Measurements from ENCODE around the gene ZFP69B.
A peak's percentile ranks its signal among the peaks of the same experiment; 100 is the strongest.

ZFP69B gene

DNA sequence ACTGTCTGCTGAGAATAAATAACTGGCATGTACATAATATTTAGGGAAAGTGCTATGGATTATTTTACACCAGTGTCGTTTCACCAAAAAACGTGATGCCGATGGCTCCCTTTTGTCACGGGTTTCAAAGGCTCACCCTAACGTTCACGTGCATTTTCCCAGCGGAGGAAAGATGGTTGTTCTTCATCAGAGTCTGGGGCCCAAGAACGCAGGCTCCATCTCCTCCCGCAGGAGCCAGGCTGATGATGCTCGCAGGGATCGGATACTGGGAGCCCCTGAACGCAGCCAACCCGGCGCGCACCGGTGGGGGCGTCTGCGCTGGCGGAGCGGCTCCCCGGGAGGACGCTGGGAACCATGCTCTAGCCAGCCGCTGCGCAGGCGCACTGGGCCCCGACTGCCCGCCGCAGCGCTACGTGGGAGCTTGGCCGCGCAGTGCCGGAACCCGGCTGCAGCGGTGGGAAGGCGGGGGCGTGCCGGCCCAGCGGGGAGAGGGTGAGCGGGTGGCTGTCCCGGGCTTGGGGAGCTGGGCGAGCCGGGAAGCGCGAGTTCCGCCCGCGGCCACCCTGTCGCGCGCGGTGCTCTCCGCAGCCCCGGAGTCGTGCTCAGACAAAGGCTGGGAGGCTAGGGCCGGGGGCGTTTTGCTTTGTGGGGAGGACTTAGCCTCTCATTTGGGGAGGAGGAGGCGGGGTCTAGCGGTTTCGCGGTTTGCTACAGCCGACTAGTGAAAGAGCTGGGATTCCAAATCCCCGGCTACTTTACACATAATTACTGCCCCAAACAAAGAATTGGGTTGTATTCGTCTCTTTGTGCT, at the start of gene ZFP69B:
Gene ZFP69B (plus strand): TSS at position 793 of the 811 bp plus-strand sequence. CDS start 486 bp downstream, outside the sequence.
- peak; percentile 63 to 85 for DNase-seq

DNA sequence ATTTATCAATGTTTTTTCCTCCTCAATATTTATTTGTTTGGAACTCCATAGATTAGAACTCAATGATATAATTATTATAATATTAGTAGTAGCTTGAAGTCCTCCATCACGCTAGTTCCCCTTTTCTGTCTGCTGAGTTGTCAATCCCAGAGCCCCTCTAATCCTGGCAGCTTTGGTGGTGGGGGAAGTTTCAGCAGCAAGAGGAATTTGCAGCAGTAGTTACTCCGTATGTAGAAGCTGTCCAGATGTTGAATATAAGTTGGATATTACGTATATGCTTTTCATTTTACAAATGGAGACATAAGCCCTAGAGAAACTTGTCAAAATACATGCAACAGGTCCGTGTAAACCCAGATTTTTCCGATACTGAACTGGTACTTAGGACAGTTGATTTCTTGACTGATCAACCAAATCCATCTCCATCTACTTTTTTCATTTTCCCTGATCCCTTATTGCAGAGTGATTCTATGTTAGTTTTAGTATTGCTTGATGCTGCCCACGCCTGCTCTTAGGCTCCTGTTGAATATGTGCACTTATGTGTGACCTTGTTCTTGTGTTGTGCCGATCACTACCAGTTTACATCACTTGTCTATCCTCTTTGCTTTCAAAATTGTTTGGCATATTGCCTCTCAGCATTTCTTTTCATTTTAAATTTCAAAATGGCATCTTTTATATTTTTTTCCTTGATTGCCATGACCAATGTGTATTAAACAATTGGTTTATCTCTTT, 48.6 kb upstream of the ZFP69B start:
- DNase-seq: peak; percentile 33 to 34

DNA sequence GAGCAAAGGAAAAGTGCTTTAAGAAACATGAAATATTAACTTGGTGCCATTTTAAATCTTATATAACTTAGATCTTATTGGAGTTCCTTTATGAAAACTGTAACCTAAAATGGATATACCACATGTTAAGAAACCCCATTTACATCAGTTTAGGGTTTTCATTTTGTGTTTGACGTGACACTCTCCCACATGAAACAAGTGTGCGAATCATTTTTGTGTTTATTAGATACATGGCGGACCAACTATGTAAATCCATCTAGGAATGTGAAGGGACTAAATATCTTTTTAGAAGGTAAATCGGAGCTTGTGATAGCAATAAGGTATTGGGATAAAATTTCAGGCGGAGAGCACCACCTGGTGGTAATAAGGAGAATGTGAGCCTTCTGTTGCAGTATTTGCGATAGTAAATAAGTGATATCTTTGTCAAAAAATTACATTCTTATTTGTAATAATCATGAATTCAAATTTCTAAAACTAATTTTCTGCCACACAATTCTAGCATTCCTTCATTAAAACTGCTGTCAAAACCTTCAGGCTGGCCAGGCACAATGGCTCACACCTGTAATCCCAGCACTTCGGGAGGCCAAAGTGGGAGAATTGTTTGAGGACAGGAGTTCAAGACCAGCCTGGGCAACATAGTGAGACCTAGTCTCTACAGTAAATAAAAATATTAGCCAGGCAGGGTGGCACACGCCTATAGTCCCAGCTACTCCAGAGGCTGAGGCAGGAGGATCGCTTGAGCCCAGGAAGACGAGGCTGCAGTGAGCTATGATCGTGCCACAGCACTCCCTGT, 45.4 kb upstream of the ZFP69B start:
- peak; percentile 76 to 81 for DNase-seq

DNA sequence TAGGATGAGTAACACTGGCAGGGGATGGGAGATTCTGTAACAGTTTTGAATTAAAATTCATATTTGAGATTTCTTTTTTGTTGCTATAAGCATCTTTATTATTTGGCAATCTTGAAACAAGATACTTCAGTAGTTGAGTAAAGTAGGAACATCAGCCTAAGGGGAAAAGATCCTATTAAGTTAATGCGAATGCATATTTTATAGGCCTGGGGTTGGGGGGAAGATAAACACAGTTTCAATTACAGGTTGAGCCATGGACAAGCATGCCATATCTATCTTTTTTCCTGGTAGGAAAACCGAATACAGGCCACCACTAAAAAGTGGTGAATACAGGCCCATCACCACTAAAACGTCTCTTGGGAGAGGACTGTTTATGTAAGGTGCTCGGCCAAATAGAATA, 44.5 kb upstream of the ZFP69B start:
- DNase-seq: no peak

DNA sequence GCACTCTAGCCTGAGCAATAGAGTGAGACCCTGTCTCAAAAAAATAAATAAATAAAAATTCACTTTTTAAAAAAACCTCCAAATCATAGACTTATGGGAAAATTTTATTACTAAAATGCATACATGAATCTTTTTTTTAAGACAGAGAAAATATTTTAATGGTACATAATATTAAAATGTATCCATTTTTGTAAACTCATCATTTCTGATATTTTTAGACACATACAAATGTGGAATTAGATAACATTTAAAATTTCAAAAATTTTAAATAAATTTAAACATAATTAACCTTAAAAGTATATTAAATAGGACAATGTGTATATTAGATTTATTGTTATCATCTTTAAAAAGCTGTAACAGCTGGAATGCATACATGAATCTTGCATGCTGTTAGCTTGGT, 42.8 kb upstream of the ZFP69B start:
- no peak for DNase-seq

DNA sequence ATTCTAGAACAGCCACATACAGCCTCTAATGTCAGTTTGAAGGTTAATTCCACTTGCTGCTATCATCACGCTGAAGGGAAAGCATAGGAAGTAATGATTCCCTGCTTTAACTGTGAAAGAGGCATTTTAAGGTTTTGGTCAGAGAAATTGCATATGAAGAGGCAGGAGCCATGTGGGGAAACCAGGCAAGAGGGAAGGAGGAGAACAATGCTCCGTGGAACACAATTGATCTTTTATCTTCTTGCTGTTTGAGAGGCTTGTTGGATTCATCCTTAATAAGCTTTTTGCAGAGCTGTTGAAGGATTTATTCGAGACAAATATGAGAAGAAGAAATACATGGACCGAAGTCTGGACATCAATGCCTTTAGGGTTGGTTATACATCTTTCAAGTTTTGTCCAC, 40.8 kb upstream of the ZFP69B start:
- DNase-seq: no peak

DNA sequence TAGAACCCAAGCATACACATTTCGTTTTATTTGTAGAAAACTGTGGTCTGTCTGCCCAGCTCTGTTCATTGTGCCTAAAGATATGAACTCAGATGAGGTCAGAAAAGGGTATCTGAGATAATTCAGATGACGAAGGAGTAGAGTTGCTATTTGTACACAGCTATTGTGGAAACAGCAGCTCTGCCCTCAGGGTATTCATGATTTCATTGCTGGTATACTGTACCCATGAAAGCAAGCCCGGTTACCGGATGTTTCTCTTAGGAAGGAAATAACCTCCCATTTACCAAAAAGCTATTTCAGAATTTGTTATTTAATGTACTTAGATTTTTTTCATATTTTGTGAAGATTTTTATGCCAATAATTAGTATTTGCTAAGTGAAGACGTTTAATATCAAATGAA, 39.0 kb upstream of the ZFP69B start:
- no peak for DNase-seq

DNA sequence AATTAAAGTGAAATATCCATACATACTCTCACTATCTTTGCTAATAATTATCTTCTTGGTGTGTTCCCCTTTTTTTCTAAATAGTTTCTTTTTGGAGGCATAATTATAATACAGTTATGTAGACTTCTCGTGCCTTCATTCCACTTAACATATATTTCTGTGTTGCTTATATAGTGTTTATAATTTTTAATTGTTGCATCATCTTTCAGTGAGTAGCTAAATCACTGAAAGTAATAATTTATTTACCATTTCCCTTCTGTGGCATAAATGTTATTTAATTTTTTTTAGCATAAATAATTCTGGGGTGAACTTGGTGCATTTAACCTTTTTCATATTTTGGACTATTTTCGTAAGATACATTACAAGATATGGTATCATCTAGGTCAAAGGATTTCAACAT, 38.4 kb upstream of the ZFP69B start:
- no peak for DNase-seq

DNA sequence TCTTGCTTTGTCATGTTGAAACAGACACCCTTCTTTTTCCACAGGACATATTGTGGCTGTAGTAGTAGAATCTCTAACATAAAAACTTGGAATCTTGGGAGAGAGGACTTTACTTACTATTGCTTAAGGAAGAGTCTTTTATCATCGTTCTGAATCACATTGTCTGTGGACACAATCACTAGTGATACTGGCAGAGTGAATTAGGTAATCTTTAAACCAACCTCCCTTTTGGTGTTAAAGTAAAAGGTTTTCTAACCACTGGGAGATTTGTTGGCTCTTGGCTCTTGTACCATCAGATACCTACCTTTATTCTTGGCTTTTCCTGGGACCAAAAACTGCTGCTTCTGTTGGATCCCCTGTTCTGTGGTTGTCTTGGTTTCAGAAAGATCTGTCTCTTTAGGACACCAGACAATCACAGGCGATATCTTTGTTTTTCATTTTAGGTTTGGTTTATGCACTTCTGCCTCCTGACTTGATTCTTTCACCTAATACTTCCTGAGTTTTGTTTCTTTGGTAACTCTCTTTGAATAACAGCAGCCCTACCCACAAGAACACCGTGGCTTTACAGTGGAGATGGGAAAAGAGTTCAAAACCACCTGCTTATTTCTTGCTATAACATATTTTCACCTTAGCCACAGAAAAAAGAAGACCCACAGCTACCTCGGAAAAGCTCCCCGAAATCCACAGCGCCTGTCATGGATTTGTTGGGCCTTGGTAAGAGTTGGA, 36.6 kb upstream of the ZFP69B start:
- no peak for DNase-seq

DNA sequence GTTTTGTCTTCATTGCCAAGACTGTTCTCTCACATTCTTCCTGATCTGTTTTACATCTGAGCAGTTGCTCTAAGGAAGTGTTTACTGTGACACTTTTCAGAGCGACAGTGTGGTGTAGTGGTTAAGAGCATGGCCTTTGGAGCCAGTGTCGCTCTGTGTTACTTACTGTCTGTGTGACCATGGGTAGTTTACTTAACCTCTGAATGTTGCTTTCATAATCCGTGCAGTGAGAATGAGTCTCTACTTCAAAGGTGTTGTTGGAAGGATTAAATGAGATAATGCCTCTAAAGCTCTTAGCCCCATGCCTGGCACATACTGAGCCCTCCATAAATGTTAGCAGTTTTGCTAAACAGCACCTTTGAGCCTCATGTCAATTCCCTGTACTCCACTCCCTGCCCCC, 35.9 kb upstream of the ZFP69B start:
- no peak for DNase-seq

DNA sequence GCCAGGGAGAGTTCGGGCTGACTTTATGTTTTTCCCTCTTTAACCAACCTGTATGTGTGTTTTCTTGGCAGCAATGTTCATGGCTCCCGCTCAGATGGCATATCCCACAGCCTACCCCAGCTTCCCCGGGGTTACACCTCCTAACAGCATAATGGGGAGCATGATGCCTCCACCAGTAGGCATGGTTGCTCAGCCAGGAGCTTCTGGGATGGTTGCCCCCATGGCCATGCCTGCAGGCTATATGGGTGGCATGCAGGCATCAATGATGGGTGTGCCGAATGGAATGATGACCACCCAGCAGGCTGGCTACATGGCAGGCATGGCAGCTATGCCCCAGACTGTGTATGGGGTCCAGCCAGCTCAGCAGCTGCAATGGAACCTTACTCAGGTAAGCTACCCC, 33.6 kb upstream of the ZFP69B start:
- DNase-seq: no peak

DNA sequence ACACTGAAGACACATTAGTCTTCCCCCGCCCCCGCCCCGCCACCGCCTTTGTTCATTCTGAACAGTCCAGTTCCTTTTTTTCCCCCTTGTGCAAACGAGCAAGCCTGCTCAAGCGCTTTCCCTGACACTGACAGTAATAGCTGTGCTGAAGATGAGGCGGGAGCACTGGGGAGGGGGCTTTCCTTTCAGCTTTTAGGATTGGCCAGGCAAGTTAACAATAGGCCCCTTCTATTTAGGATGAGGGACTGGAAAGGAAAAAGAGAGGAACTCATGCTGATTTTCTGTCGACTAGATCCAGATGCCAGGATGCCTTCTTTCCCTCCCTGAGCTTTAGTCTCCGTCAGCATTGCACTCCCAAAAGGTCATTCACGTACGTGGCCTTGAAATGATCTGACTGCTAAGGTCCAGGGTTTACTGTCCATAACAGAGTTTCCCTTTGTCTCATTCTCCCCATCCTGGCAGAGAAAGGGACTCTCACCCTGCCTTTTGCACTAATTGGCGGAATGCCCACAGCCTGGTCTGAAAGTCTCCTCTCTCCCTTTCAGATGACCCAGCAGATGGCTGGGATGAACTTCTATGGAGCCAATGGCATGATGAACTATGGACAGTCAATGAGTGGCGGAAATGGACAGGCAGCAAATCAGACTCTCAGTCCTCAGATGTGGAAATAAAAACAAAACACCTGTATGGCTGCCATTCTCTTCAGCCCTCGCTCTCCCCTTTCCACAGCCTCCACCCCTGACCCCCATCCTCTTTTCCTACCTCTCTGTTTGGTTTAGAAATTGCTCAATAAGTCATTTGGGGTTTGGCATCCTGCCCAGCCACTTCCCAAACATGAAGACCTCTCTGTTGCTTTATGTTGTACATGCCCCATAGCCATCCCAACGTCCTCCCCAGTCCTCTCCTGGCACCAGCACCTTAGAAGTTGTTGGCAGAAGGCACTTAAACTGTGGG, 28.6 kb upstream of the ZFP69B start:
- peak; percentile 74 to 77 for DNase-seq

DNA sequence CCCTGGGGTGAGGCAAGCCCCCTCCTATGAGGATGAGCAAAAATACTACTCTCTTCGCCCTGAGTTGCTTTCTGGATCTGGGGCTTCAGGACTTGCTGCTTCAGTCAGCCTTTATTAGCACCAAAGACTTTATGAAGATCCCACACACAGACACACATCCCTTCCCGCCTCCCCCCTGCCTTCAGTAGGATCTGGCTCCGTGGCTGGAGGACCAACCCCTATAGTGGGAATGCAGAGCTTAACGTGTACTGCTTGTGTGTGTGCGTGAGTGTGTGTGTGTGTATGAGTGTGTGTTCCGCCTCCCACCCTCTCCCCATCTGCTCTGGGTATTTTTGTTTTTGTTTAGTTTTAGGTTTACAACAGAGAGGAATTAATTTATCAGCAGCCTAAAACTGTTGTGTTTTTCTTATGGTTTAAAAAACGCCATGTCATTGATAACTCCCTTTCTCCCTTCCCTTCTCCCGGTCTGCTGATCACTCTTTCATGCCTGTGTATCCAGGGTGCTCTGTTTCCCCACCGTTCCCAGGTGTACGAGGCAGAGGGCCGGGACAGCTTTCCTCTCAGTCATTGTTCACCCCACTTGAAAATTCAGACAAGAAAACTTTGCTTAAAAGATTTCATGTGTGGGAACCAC, 27.5 kb upstream of the ZFP69B start:
- DNase-seq: no peak

DNA sequence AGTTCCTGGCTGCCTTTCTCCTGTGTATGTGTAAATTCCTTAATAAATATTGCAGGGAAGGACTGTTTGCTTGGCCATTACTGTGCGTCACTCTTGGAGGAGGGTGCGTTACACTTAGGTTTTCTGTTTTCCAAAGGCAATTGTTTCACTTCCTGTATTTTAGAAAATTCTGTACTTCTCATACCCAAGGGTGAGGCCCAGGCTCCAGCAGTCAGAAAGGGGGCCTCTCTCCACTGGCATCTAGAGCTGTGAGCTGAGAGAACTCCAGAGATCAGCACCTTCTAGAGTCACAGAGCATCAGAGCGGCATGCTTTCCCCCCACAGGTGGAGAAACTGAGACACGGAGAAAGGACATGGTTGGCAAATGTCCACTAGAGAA, 27.0 kb upstream of the ZFP69B start:
- peak in 1 of 2 experiments; percentile 4 for DNase-seq

DNA sequence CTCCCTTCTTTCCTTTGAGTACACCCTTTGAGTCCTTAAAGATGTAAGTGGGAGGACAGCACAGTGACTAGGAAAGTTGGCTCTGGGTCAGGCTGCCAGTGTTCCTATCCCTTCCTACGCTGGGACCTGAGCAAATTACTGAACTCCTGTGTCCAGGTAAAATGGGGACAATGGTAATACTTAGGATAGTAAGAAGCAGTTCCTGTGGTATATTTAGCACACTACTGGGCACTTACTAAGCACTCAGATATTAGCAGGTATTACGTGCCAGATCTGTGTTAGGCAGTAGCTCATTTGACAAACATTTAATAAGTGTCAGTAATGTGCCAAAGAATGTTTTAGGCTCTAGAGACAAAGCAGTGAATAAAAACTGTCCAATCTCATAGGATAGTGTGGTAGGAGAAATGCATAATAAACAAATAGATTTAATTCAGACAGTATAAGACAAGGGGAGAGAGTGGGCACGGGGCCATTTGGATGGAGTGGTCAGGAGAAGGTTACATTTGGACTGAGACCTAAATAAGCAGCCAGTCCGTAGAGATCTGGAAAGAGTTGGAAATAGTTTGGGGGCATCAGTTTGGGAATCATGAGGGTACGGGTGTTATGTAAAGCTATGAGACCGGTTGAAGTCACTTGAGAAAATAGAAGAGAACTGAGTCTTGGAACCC, 26.2 kb upstream of the ZFP69B start:
- no peak for DNase-seq

DNA sequence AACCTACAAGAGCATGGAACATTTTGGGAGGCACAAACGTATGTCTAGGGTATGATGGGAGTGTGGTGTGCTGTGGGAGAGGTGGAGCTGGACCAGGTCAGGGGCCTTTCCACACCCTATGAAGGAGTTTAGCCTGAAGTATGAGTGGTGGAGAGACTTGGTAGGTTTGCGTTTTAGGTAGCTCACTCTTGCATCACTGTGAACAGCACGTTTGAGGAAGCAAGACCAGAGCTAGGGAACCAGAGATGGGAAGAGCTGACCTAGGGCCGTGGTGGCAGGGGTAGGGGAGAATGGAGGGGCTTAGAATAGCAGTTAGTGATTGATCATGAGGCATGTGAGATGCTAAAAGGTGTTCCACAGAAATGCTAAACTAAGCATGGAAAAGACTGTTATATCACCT, 25.1 kb upstream of the ZFP69B start:
- DNase-seq: no peak

DNA sequence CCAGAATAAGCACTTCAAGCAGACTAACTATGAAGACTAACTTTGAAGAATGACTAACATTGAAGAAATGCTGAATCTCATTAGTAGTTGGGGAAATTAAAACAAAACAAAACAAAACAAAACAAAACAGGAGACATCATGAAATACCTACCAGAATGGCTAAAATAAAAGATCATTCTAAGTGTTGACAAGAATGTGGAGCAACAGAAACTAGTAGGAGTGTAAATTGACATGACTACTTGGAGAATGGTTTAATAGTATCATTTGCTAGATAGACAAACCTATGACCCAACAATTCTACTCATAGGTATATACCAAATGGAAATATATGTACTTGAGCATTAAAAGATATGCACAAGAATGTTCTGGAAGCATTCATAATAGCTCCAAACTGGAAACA, 18.9 kb upstream of the ZFP69B start:
- no peak for DNase-seq

DNA sequence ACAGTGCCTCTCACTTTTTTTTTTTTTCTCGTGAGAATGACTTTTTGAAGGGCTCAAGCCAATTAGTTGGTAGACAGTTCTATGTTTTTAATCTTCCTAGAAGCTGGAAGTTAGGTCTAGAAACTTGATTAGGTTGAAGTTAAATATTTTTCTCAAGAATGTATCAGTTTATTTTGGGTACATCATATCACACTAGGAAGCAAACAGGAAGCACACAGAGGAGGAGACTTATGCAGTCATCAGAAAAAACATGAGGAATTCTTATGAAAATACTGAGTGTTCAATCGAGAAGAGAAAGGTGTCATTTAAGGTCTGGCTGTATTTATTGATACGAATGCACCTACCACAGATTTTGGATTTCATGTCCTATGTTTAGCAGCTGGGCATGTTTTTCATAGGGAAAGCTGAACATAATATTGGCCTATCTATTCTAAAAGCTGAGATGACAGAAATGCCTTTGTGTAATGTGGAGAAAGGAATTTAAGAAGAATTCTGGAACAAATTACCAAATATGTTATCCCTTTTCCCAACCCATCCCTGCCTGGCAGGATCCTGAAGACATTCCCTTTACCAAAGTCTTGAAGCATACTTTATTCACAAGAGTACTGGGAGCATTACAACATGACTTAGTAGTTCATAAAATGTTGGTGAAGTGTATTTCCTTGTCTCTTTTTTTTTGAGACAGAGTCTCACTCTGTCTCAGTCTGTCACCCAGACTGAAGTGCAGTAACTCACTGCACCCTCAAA, 17.5 kb upstream of the ZFP69B start:
- no peak for DNase-seq

DNA sequence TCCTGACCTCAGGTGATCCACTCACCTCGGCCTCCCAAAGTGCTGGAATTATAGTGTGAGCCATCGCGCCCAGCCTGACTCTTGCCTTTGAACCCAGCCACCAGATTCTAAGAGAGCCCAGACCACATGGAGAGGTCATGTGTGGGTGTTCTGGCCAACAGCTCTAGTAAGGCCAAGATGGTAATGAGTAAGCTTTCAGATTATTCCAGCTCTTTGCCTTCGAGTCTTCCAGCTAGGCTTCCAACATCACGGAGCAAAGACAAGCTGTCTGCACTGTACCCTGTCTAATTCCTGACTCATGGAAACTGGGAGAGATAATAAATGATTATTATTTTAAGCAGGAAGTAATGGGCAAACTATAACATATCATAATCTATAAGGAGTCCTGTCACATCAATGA, 14.8 kb upstream of the ZFP69B start:
- no peak for DNase-seq

DNA sequence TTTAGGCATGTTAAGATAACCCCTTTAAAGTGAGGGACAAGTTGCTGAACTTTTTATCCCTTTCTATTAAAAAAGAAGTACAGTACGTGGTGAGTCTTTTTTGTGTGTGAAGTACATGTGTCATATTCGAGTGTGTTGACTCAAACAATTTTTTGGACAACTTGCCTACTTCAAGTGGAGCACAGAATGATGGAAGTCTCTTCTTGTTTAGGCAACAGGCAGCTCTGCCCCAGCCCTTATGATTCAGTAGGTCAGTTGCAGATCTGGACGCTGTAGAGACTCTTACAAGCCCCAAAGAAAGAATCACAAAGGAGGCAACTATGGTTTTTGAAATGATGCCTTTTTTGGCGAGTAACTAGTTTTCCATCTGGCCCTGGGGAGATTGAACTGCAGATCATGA, 14.4 kb upstream of the ZFP69B start:
- no peak for DNase-seq
